Thoracic aorta endothelial cell (primary cell): ENCODE results near the gene CCDC47. TPM values are rescaled to one million over a fixed set of nuclear protein-coding genes. Genes with fewer than 3 reads are reported as not detected.

Source experiments
- total RNA-seq: library from RNA; depleted of rRNA; stranded (reverse); fragments of >200 nt; gene quantifications from 2 replicates; pipeline ENCODE4 v1.2.3, GENCODE V29; 2012

CCDC47 gene, protein sequence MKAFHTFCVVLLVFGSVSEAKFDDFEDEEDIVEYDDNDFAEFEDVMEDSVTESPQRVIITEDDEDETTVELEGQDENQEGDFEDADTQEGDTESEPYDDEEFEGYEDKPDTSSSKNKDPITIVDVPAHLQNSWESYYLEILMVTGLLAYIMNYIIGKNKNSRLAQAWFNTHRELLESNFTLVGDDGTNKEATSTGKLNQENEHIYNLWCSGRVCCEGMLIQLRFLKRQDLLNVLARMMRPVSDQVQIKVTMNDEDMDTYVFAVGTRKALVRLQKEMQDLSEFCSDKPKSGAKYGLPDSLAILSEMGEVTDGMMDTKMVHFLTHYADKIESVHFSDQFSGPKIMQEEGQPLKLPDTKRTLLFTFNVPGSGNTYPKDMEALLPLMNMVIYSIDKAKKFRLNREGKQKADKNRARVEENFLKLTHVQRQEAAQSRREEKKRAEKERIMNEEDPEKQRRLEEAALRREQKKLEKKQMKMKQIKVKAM
- 108 and 133 TPM in 2 replicates for total RNA-seq

DNA sequence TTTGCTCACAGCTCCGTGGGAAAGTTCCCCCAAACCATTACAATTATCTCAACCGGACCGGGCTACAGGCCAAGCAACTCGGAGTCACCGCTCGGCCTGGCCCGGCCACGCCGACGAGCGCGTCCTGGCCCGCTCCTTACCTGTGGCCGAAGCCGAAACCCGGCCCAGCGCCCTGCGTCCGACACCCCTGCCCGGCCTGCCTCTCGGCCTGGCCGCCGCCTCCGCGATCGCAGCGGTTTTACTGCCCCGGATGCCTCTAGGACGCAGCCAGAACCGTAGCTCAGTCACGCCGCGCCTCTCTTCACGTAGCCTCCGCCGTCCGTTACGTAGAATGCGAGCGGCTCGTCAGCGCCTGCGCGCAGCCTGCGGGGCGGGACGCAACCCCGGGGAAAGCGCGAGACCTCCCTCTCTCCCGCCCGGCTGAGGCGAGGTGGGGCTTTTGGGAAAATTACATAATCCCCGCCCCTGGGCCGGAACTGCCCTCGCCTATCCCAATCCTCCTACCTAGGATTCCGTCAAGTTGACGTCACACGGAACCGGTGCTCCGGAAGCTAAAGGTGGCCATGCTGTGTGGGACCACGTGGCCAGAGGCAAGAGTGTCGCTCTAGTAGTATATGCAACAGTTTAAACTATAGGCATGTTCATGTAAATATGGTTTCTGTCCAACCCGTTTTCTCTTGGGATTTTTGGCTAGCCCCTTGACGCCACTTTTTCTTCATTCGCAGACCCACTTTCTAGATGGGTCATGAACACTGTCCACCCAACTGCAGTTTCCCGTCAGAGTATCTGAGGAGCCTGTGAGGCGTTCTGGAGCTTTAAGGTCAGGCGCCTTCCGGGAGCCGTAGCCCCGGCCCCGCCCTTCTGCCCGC lies at the start of gene CCDC47:
CCDC47 (minus strand) TSS at position 326 of the 869 bp plus-strand sequence. CDS start 7,422 bp downstream, outside the sequence.

GRCh38 chr17:63774141-63774968 lies 958 bp upstream of the CCDC47 start, which contains the start of gene DDX42:
Gene DDX42, plus strand, starts transcription at chr17:63774170. Its CDS starts 12,880 bp downstream, at chr17:63787050.

GRCh38 chr17:63741408-63742173 lies 31.8 kb downstream of the CCDC47 start, which contains the start of gene STRADA:
Gene STRADA, minus strand, starts transcription at chr17:63741799. Its CDS starts 13,430 bp downstream, at chr17:63728369.

DNA sequence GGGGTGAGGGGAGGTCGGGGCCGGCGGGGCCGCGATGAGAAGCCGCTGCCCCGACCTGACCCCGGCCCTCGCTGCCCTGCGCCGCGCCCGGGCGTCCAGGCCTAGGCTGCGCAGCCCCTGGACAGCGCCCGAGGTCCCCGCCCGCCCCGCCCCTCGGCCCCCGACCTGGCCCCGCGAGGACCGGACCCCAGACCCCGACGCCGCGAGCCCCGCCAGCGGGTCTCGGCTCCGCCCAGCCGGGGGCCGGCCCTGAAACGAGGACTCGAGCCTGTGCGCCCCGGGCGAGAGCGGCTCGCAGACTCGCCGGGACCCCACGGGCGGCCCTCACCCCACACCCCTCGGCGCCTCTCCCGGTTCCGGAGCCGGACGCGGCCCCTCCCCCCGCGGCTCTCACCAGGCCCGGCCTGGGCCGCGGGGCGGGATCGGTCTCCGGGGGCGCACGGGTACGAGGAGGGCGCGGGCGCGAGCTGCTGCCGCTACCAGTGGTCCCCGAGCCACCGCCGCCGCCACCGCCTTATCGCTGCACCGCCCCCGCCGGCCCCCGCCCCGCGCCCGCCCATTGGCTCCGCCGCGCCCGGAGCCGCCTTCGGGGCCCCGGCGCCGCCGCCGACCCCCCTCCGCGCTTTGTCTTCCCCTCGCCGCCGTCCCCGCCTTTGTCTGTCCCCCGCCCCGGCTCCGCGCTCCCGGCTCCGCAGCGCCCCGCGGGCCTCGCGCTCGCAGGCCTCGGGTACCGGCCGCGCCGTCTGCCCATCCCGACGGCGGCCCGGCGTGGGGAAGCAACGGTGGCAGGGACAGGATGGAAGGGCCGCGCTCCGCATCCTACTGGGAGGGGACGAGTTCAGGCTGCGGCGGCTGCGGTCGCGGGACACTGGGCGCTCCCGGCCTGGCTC lies 73.5 kb downstream of the CCDC47 start, which contains the start of gene LIMD2:
LIMD2 (minus strand) TSS at position 488 of the 890 bp plus-strand sequence. CDS start 827 bp downstream, outside the sequence.

Other genes with a start within 250 kb of the CCDC47 start
- gene DCAF7, start 223.1 kb downstream of the CCDC47 start, total RNA-seq: 49.9 and 58.2 TPM in 2 replicates
- gene TACO1, start 172.7 kb downstream of the CCDC47 start, total RNA-seq: 25.8 and 29.8 TPM in 2 replicates
- gene MAP3K3, start 151.2 kb downstream of the CCDC47 start, total RNA-seq: 82.7 and 108 TPM in 2 replicates
- 12.9 and 20.0 TPM in 2 replicates for gene LIMD2, start 73.5 kb downstream of the CCDC47 start, total RNA-seq
- gene STRADA, start 31.8 kb downstream of the CCDC47 start, total RNA-seq: 41.9 and 42.3 TPM in 2 replicates
- gene DDX42, start 573 bp upstream of the CCDC47 start, total RNA-seq: 122 and 130 TPM in 2 replicates
- 80.9 and 93.4 TPM in 2 replicates for gene PSMC5, start 53.8 kb upstream of the CCDC47 start, total RNA-seq
- gene FTSJ3, start 54.1 kb upstream of the CCDC47 start, total RNA-seq: 51.0 and 64.9 TPM in 2 replicates
- 46.5 and 71.5 TPM in 2 replicates for gene SMARCD2, start 69.1 kb upstream of the CCDC47 start, total RNA-seq
- gene CSH2, start 100.1 kb upstream of the CCDC47 start, total RNA-seq: not detected in 2 replicates
- not detected in 2 replicates for gene GH2, start 108.3 kb upstream of the CCDC47 start, total RNA-seq
- gene CSH1, start 123.0 kb upstream of the CCDC47 start, total RNA-seq: not detected in 2 replicates
- gene CSHL1, start 137.7 kb upstream of the CCDC47 start, total RNA-seq: not detected in 2 replicates
- not detected in 2 replicates for gene GH1, start 145.2 kb upstream of the CCDC47 start, total RNA-seq
- 1.3 and 1.5 TPM in 2 replicates for gene CD79B, start 158.7 kb upstream of the CCDC47 start, total RNA-seq
- 0.07 and 0.13 TPM in 2 replicates for gene SCN4A, start 199.3 kb upstream of the CCDC47 start, total RNA-seq
- gene PRR29, start 224.8 kb upstream of the CCDC47 start, total RNA-seq: 0.14 and 0.66 TPM in 2 replicates
- 898 and 963 TPM in 2 replicates for gene ICAM2, start 247.0 kb upstream of the CCDC47 start, total RNA-seq